Tibial nerve (tissue), 4 donors: ENCODE measurements around the gene IRS2. TPM values are rescaled to one million over a fixed set of nuclear protein-coding genes. Genes with fewer than 3 reads are reported as not detected.
A peak's percentile ranks its signal among the peaks of the same experiment; 100 is the strongest.

Experiments used
- DNase-seq, 2 donors: peaks; one replicate each; pipeline ENCODE4 v3.0.0-alpha.2; 2019; ENCODE audit warnings: low spot score in 2 of 2
- H3K27ac ChIP-seq, 4 donors: fragments of 200-600 bp; sonication (generic) in 3 of 4; one replicate each; pipeline ENCODE4 v1.5.1; 2017 to 2019; ENCODE audit warnings: mild to moderate bottlenecking in 1 of 4
- H3K27me3 ChIP-seq, 2 donors: fragments of 200-600 bp; sonication (generic) in 1 of 2; one replicate each; pipeline versions ENCODE4 v1.5.1 to v1.6.0; 2017 to 2019
- H3K36me3 ChIP-seq, 3 donors: fragments of 200-600 bp; sonication (generic); one replicate each; pipeline ENCODE4 v1.5.1; 2018 to 2019
- H3K4me1 ChIP-seq, 4 donors: fragments of 200-600 bp; sonication (generic) in 3 of 4; one replicate each; pipeline ENCODE4 v1.5.1; 2017 to 2019
- H3K4me3 ChIP-seq, 4 donors: fragments of 200-600 bp; sonication (generic) in 3 of 4; one replicate each; pipeline ENCODE4 v1.5.1; 2017 to 2019; ENCODE audit warnings: mild to moderate bottlenecking in 1 of 4, moderate library complexity in 1 of 4
- H3K9me3 ChIP-seq, 4 donors: fragments of 200-600 bp; sonication (generic) in 3 of 4; one replicate each; pipeline ENCODE4 v1.5.1; 2017 to 2019
- EP300 ChIP-seq, 2 donors: sonication (generic); formaldehyde crosslinking; IDR thresholded peaks; one replicate each; pipeline ENCODE4 v1.6.1; 2017; ENCODE audit warnings: antibody characterized with exemption in 2 of 2, mild to moderate bottlenecking in 1 of 2
- POLR2A ChIP-seq, 2 donors: fragments of 450-650 bp; IDR thresholded peaks; one replicate each; pipeline ENCODE4 v1.6.1; 2017; ENCODE audit warnings: antibody characterized with exemption in 2 of 2, mild to moderate bottlenecking in 2 of 2, moderate library complexity in 2 of 2
- WGBS, 2 donors: methylation state at CpG; one replicate each; pipeline ENCODE4 v1.1.5; 2018; 5-methylcytosine and 5-hydroxymethylcytosine counted together
- total RNA-seq, 4 donors: library from RNA; depleted of rRNA; stranded (reverse); fragments of >200 nt; gene quantifications; one replicate each; pipeline ENCODE4 v1.1.0, GENCODE V29; 2016
- TF ChIP-seq, protein P1 (sequence below), 5 experiments: fragments of 200-600 bp in 3 of 5; fragments of 450-650 bp in 2 of 5; sonication (generic) in 3 of 5; IDR thresholded peaks; one replicate each; pipeline ENCODE4 v1.5.1; 2016 to 2019; ENCODE audit warnings: antibody characterized with exemption in 5 of 5, mild to moderate bottlenecking in 3 of 5, moderate library complexity in 2 of 5

The IRS2 gene
- total RNA-seq, 4 donors from 2014 or later: 38.3 to 60.9 (median 42.4) TPM

DNA sequence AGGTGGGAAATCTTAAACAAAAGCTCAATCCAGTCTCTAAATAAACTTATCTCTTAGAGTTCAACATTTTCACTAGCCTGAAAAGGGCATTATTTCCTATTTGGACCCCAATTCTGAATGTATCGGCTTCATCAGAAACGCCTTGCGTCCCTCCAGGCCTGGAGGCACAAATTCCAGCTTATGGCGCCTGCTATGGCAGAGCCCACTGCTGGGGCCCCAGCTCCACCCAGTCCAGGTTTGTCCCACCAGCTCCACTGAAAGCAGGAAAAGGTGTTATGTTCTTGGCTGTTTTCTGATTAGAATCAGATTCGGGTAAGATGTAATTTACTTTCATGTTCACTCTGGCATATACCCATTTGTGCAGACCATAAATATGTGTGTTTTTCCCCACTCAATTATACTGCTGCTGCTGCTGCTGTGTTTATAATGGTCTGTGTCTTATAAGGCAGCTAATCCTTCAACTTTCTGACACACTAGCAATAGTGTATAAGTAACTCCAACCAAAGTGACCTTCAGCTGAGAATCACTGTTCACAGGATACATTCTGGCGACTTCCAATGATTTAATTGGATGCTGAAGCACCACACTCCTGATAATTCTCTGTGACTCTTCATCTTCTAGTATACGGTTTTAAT, 6.4 kb downstream of the IRS2 start:
- peak overlapping the region in 2 of 4 donors; percentile 73 to 83 for H3K27ac ChIP-seq
- H3K36me3 ChIP-seq: peaks cover 6 to 36% (median 19%) of the 10 kb centered on the region in 3 donors
- DNase-seq: no peak

DNA sequence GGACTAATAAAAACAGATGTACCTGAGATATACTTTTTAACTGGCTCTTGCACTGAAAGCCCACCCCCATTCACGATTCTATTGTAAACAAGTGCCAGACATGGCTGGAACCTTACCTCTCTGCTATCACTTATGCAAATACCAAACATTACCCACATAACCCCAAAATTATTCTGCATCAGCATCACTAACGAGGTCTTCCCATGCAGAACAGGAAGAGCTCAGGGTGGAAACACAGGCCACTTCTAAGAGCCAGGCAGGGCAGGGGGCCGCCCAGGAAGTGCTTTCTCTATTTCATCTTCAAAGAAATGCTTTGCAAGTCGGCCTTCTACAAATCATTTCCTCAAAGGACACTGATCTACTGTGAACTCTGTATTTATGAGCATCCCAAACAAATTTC, 7.3 kb downstream of the IRS2 start:
- H3K36me3 ChIP-seq: peaks cover 6 to 32% (median 19%) of the 10 kb centered on the region in 3 donors
- H3K4me1 ChIP-seq: peaks cover 0 to 90% (median 33%) of the 10 kb centered on the region in 4 donors
- H3K4me3 ChIP-seq: peak overlapping the region; percentile 10 to 73 (median 50)
- TF ChIP-seq, protein P1, sequence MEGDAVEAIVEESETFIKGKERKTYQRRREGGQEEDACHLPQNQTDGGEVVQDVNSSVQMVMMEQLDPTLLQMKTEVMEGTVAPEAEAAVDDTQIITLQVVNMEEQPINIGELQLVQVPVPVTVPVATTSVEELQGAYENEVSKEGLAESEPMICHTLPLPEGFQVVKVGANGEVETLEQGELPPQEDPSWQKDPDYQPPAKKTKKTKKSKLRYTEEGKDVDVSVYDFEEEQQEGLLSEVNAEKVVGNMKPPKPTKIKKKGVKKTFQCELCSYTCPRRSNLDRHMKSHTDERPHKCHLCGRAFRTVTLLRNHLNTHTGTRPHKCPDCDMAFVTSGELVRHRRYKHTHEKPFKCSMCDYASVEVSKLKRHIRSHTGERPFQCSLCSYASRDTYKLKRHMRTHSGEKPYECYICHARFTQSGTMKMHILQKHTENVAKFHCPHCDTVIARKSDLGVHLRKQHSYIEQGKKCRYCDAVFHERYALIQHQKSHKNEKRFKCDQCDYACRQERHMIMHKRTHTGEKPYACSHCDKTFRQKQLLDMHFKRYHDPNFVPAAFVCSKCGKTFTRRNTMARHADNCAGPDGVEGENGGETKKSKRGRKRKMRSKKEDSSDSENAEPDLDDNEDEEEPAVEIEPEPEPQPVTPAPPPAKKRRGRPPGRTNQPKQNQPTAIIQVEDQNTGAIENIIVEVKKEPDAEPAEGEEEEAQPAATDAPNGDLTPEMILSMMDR (IDR thresholded peaks at IDR 0.05): no peak
- TF ChIP-seq POLR2A (IDR thresholded peaks at IDR 0.05) (no peak), EP300 (IDR thresholded peaks at IDR 0.05) (no peak)
- H3K27ac ChIP-seq: peak overlapping the region in 2 of 4 donors; percentile 73 to 83
- WGBS, 2 donors: 34 to 51% methylated on average over 4 of the region's 4 CpGs
- no peaks in the 10 kb centered on the region for H3K9me3 ChIP-seq
- no peak for DNase-seq
- no peaks in the 10 kb centered on the region for H3K27me3 ChIP-seq

More for the DNA sequence above, 6.4 kb downstream of the IRS2 start:
- 52 to 67% methylated on average over 7 of the region's 7 CpGs for WGBS, 2 donors
- TF ChIP-seq POLR2A (IDR thresholded peaks at IDR 0.05) (no peak), EP300 (IDR thresholded peaks at IDR 0.05) (no peak)
- TF ChIP-seq, protein P1 (IDR thresholded peaks at IDR 0.05): no peak
- peaks cover 0 to 89% (median 37%) of the 10 kb centered on the region in 4 donors for H3K4me1 ChIP-seq
- no peaks in the 10 kb centered on the region for H3K9me3 ChIP-seq
- no peaks in the 10 kb centered on the region for H3K27me3 ChIP-seq
- H3K4me3 ChIP-seq: peak overlapping the region; percentile 10 to 73 (median 50)

DNA sequence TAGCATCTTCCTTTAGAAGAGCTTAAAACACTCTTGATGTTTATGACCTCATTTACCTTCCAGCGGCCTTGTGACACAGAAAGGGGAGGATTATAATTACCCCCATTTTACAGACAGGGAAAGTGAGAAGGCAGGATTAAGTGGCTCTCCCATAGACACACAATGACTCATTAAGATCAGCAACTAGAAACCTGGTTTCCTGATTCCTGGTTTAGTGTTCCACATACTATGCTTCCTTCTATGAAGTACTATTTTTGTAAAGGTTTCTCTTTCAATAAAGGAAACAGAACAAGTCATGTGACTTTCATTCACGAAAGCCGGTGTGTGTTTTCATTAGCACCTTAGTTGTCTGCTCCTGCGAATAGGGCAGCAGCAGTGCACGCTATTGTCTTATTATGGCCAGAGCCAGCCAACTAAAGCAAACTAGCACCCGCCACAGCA, 8.3 kb downstream of the IRS2 start:
- Histone ChIP-seq H3K9me3 (no peaks in the 10 kb centered on the region), H3K4me1 (peaks cover 0 to 88% (median 28%) of the 10 kb centered on the region in 4 donors), H3K4me3 (peak overlapping the region in 2 of 4 donors; percentile 11 to 68), H3K27ac (peak overlapping the region in 3 of 4 donors; percentile 3 to 53 (median 32)), H3K36me3 (peaks cover 0 to 28% (median 10%) of the 10 kb centered on the region in 3 donors), H3K27me3 (no peaks in the 10 kb centered on the region)
- no peak for DNase-seq
- 42 to 47% methylated on average over 6 of the region's 6 CpGs for WGBS, 2 donors
- peak in 1 of 2 donors; percentile 24 for TF ChIP-seq EP300 (IDR thresholded peaks at IDR 0.05)
- TF ChIP-seq POLR2A (IDR thresholded peaks at IDR 0.05): no peak

DNA sequence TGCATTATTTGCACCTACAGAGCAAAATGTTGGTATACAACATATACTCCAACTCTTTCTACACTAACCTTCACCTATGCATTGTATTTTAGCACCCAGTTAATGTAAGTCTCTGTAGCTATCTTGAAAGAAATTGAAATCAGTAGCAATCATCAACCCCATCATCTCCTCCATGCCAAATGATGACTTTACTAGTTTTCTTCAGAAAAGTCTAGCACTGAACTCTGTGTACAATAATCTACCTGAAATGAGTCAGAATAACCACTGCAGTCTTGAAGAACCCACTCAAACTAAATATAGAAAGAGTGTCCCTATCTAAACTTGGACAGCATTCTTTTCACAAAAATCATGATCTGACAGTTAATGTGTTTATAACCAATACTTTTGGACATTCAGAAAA, 9.8 kb downstream of the IRS2 start:
- peaks cover 0 to 19% (median 3%) of the 10 kb centered on the region in 3 donors for H3K36me3 ChIP-seq
- no peaks in the 10 kb centered on the region for H3K27me3 ChIP-seq
- no peak for DNase-seq
- peaks cover 0 to 80% (median 18%) of the 10 kb centered on the region in 4 donors for H3K4me1 ChIP-seq
- TF ChIP-seq POLR2A (IDR thresholded peaks at IDR 0.05) (no peak), EP300 (IDR thresholded peaks at IDR 0.05) (no peak)
- TF ChIP-seq, protein P1 (IDR thresholded peaks at IDR 0.05): no peak
- H3K4me3 ChIP-seq: no peak overlapping the region
- peak overlapping the region in 2 of 4 donors; percentile 2 to 23 for H3K27ac ChIP-seq
- H3K9me3 ChIP-seq: no peaks in the 10 kb centered on the region

DNA sequence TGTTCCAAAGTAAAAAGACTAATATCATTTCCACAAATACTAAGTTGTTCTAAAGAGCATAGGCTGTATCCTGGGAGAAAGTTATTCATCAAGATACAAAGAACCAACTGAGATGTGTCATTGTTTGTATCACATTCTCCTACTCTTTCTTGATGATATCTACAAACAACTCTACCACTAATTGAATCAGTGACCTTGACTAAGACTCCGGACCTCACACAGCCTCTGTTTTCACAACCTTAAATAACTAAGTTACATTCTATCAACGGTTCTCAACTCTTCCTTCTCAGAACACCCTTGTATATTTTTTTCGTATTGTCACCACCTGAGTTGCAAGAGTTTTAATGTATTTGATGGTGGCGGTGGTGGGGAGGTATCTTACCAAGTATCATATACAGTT, 12.6 kb downstream of the IRS2 start:
- TF ChIP-seq, protein P1 (IDR thresholded peaks at IDR 0.05): no peak
- TF ChIP-seq POLR2A (IDR thresholded peaks at IDR 0.05): no peak
- TF ChIP-seq EP300 (IDR thresholded peaks at IDR 0.05): no peak
- no peak overlapping the region for H3K27ac ChIP-seq
- DNase-seq: no peak
- 88 to 89% methylated on average over 4 of the region's 4 CpGs for WGBS, 2 donors
- H3K36me3 ChIP-seq: peaks cover 0 to 28% (median 3%) of the 10 kb centered on the region in 3 donors
- H3K27me3 ChIP-seq: no peaks in the 10 kb centered on the region
- H3K9me3 ChIP-seq: no peaks in the 10 kb centered on the region
- H3K4me1 ChIP-seq: peaks cover 0 to 71% (median 10%) of the 10 kb centered on the region in 4 donors
- no peak overlapping the region for H3K4me3 ChIP-seq
